Activated CD8-positive, alpha-beta T cell treated with anti-CD3 and anti-CD28 coated beads for 36 hours (primary cell): ENCODE results near the gene ERCC1. TPM values are rescaled to one million over a fixed set of nuclear protein-coding genes. Genes with fewer than 3 reads are reported as not detected.

ENCODE experiments used
- ATAC-seq: fragments of 200-7000 bp; cut with Tn5 transposase; one replicate; pipeline ENCODE4 v1.10.0; 2021; ENCODE audit warnings: mild to moderate bottlenecking, moderate library complexity
- CTCF ChIA-PET: fragments of 350-600 bp; sonication (Branson Sonifier 250); formaldehyde crosslinking; loops from one replicate; lab custom pipeline; 2021; ENCODE audit warnings: antibody characterized with exemption; lab: Charles Lee
- POLR2A ChIA-PET: fragments of 350-600 bp; sonication (Branson Sonifier 250); formaldehyde crosslinking; loops from one replicate; lab custom pipeline; 2021; ENCODE audit warnings: antibody characterized with exemption; lab: Charles Lee
- DNase-seq: peaks from one replicate; pipeline ENCODE4 v3.0.0-alpha.2; 2020
- H3K27ac Mint-ChIP-seq: one replicate; pipeline ENCODE4 v1.8.0; 2021; ENCODE audit warnings: mild to moderate bottlenecking, mixed read lengths
- H3K27me3 Mint-ChIP-seq: one replicate; pipeline ENCODE4 v1.8.0; 2021; ENCODE audit warnings: mixed read lengths
- H3K36me3 Mint-ChIP-seq: one replicate; pipeline ENCODE4 v1.8.0; 2021; ENCODE audit warnings: low read depth, mixed read lengths
- H3K4me1 Mint-ChIP-seq: one replicate; pipeline ENCODE4 v1.8.0; 2021; ENCODE audit warnings: low read depth, mixed read lengths
- H3K4me3 Mint-ChIP-seq: one replicate; pipeline ENCODE4 v1.8.0; 2021; ENCODE audit warnings: mild to moderate bottlenecking, moderate library complexity, mixed read lengths
- H3K9me3 Mint-ChIP-seq: one replicate; pipeline ENCODE4 v1.8.0; 2021; ENCODE audit warnings: mixed read lengths
- CTCF ChIP-seq: fragments of 200-600 bp; IDR thresholded peaks from one replicate; pipeline ENCODE4 v1.8.0; 2022; ENCODE audit warnings: antibody characterized with exemption, mild to moderate bottlenecking
- intact Hi-C: fragments of 100-400 bp; cut with micrococcal nuclease; formaldehyde crosslinking; loops from one replicate; pipeline ENCODE4 v1.10.0; 2022
- total RNA-seq, 2 experiments: library from RNA; stranded (reverse); gene quantifications; one replicate each; pipeline ENCODE4 v1.2.3, GENCODE V29; 2021

Gene ERCC1
- total RNA-seq, 2 experiments from 2014 or later, result 41.6 to 46.5 TPM

- H3K27ac Mint-ChIP-seq, result no peak overlapping the region
Measured at GRCh38 chr19:45464852-45465441, 41.2 kb upstream of the ERCC1 start.

DNA sequence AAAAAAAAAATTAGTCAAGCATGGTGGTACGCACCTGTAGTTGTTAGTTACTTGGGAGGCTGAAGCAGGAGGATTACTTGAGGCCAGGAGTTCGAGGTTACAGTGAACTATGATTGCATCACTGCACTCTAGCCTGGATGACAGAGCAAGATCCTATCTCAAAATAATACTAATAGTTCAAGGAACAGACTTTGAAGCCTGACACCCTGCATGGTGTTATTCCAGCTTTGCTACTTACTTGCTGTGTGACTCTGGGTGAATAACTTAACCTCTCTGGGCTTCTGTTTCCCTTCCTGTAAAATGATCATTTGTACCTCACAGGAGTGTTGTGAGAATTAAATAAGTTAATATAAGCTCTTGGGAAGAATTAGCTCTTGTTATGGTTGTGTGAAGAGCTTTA, 40.6 kb upstream of the ERCC1 start:
- ATAC-seq, result no peak
- intact Hi-C loops, result no loop called here
- ChIA-PET CTCF (interaction anchor here (1.0 to 3.9 kb wide), 4 partner anchors 15 to 25 kb away, joined by 3 to 16 read pairs (median 5); no protein-coding TSS in a partner anchor), POLR2A (interaction anchor here (1.2 kb wide), 1 partner anchor 11 kb away, joined by 4 read pairs; no protein-coding TSS in a partner anchor)
- H3K4me3 Mint-ChIP-seq, result no peak overlapping the region
- H3K27ac Mint-ChIP-seq, result no peak overlapping the region
- no peaks in the 10 kb centered on the region for H3K36me3 Mint-ChIP-seq
- no peak for TF ChIP-seq CTCF
- peaks cover 13% of the 10 kb centered on the region for H3K4me1 Mint-ChIP-seq
- H3K27me3 Mint-ChIP-seq, result no peaks in the 10 kb centered on the region
- no peak for DNase-seq
- H3K9me3 Mint-ChIP-seq, result no peaks in the 10 kb centered on the region

More at GRCh38 chr19:45464852-45465441, 41.2 kb upstream of the ERCC1 start:
- CTCF ChIA-PET, result interaction anchor here (1.0 to 3.9 kb wide), 4 partner anchors 14 to 26 kb away, joined by 3 to 16 read pairs (median 5); no protein-coding TSS in a partner anchor
- Mint-ChIP-seq H3K4me1 (peaks cover 17% of the 10 kb centered on the region), H3K9me3 (no peaks in the 10 kb centered on the region), H3K36me3 (no peaks in the 10 kb centered on the region), H3K27me3 (no peaks in the 10 kb centered on the region), H3K4me3 (no peak overlapping the region)
- POLR2A ChIA-PET, result interaction anchor here (1.2 kb wide), 1 partner anchor 11 kb away, joined by 4 read pairs; no protein-coding TSS in a partner anchor
- ATAC-seq (no peak), DNase-seq (no peak)
- TF ChIP-seq CTCF, result no peak
- intact Hi-C loops, result no loop called here

- intact Hi-C loops, result no loop called here
Measured at GRCh38 chr19:45463241-45463640, 39.5 kb upstream of the ERCC1 start.

DNA sequence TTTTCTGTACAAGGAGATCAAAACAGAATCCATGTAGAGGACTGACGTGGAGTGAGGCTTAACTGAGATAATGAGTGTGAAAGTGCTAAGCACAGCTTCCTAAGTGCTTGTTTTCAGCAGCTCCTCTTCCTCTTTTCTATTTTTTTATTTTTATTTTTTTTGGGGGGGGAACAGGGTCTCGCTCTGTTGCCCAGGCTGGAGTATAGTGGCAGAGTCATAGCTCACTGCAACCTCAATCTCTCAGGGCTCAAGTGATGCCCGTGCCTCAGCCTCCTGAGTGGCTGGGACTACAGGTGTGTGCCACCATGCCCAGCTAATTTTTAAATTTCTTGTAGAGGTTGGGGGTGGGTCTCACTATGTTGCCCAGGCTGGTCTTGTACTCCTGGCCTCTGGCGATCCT, 38.5 kb upstream of the ERCC1 start:
- TF ChIP-seq CTCF, result no peak
- H3K27me3 Mint-ChIP-seq, result no peaks in the 10 kb centered on the region
- ATAC-seq (no peak), DNase-seq (no peak)
- intact Hi-C loops, result no loop called here
- H3K4me1 Mint-ChIP-seq, result peaks cover 3% of the 10 kb centered on the region
- no peaks in the 10 kb centered on the region for H3K36me3 Mint-ChIP-seq
- no peak overlapping the region for H3K4me3 Mint-ChIP-seq
- CTCF ChIA-PET, result interaction anchor here (1.1 to 3.9 kb wide), 3 partner anchors 17 to 23 kb away, joined by 5 to 16 read pairs (median 10); no protein-coding TSS in a partner anchor
- POLR2A ChIA-PET, result interaction anchor here (1.1 kb wide), 1 partner anchor 179 kb away, joined by 3 read pairs; no protein-coding TSS in a partner anchor
- H3K9me3 Mint-ChIP-seq, result no peaks in the 10 kb centered on the region
- no peak overlapping the region for H3K27ac Mint-ChIP-seq

More at GRCh38 chr19:45463241-45463640, 39.5 kb upstream of the ERCC1 start:
- TF ChIP-seq CTCF, result no peak
- H3K9me3 Mint-ChIP-seq, result no peaks in the 10 kb centered on the region
- DNase-seq (no peak), ATAC-seq (no peak)
- CTCF ChIA-PET, result interaction anchor here (1.5 to 3.9 kb wide), 3 partner anchors 16 to 24 kb away, joined by 6 to 16 read pairs (median 10); no protein-coding TSS in a partner anchor
- no peak overlapping the region for H3K27ac Mint-ChIP-seq
- H3K36me3 Mint-ChIP-seq, result no peaks in the 10 kb centered on the region
- POLR2A ChIA-PET, result interaction anchor here (1.1 kb wide), 1 partner anchor 178 kb away, joined by 3 read pairs; no protein-coding TSS in a partner anchor
- H3K4me3 Mint-ChIP-seq, result no peak overlapping the region
- no peaks in the 10 kb centered on the region for H3K27me3 Mint-ChIP-seq
- peaks cover 9% of the 10 kb centered on the region for H3K4me1 Mint-ChIP-seq

DNA sequence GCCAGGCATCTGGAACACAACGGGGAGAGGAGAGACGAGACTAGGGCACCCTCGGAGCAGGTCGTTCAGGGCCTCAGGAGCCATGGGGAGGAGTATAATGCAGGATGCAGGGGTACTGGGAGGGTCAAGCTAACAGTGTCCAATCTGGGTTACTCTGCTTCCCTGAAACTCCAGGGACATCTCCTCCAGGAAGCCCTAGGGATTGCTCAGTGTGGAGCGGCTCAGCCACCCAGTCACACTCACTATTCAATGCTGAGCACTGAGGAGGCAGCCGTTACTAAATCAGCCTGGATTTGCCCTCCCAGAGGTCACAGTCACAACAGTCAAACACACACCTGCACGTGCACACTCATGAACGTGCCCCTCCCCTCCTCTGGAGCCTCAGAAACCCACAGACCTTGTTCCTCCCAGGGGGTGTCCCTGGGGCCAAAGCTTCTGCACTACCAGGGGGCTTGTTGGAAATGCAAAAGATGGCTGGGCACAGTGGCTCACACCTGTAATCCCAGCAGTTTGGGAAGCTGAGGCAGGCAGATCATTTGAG, 37.2 kb upstream of the ERCC1 start:
- H3K4me3 Mint-ChIP-seq, result no peak overlapping the region
- no peaks in the 10 kb centered on the region for H3K9me3 Mint-ChIP-seq
- H3K36me3 Mint-ChIP-seq, result no peaks in the 10 kb centered on the region
- no peak overlapping the region for H3K27ac Mint-ChIP-seq
- POLR2A ChIA-PET, result no interaction called here
- CTCF ChIA-PET, result interaction anchor here (3.9 kb wide), 1 partner anchor 21 kb away, joined by 16 read pairs; no protein-coding TSS in a partner anchor
- no peak for TF ChIP-seq CTCF
- H3K27me3 Mint-ChIP-seq, result no peaks in the 10 kb centered on the region
- intact Hi-C loops, result no loop called here
- ATAC-seq (no peak), DNase-seq (no peak)
- peaks cover 8% of the 10 kb centered on the region for H3K4me1 Mint-ChIP-seq
